HEK293 (cell line): ENCODE measurements around the gene NAV2.

ENCODE experiments used
- CTCF ChIA-PET: fragments of 350-600 bp; formaldehyde crosslinking; extraction: SDS; loops from one replicate; lab custom pipeline; 2021; ENCODE audit warnings: antibody characterized with exemption; lab: Yijun Ruan, JAX
- POLR2A ChIA-PET: fragments of 300-600 bp; formaldehyde crosslinking; extraction: SDS; loops from one replicate; lab custom pipeline; 2020; ENCODE audit warnings: antibody characterized with exemption, inconsistent platforms; lab: Yijun Ruan, JAX
- H3K27ac ChIP-seq: fragments of 200-500 bp; sonication (Bioruptor generic); 2 replicates; pipeline ENCODE4 v1.5.1; 2014; ENCODE audit warnings: low read depth, low read length, control low read depth, inconsistent platforms; ENCODE audit errors: extremely low read depth
- H3K36me3 ChIP-seq, 2 experiments: fragments of 200-500 bp in 1 of 2; sonication (Bioruptor generic) in 1 of 2; 1 replicate in 1 of 2; 2 replicates in 1 of 2; pipeline ENCODE4 v1.5.1; 2014 to 2017; ENCODE audit warnings: inconsistent platforms in 2 of 2, low read length in 2 of 2; ENCODE audit not compliant: control insufficient read depth in 2 of 2, insufficient read depth in 1 of 2
- H3K4me1 ChIP-seq: fragments of 200-500 bp; sonication (Bioruptor generic); 2 replicates; pipeline ENCODE4 v1.5.1; 2014; ENCODE audit warnings: mild to moderate bottlenecking, low read length, inconsistent platforms; ENCODE audit not compliant: control insufficient read depth, insufficient read depth
- H3K4me3 ChIP-seq: 2 replicates; pipeline ENCODE4 v1.5.1; 2011; ENCODE audit warnings: low read depth, mild to moderate bottlenecking, control low read depth, low read length, moderate library complexity
- H3K9me3 ChIP-seq: fragments of 200-500 bp; sonication (Bioruptor generic); 2 replicates; pipeline ENCODE4 v1.5.1; 2014; ENCODE audit warnings: low read depth, low read length, inconsistent platforms; ENCODE audit not compliant: control insufficient read depth, insufficient read depth
- GLI2 ChIP-seq: fragments of 450-650 bp; formaldehyde crosslinking; IDR thresholded peaks from 2 replicates; pipeline ENCODE4; 2017; ENCODE audit warnings: missing biosample characterization, missing genetic modification characterization, low read depth, borderline replicate concordance
- HOXD13 ChIP-seq: sonication (generic); formaldehyde crosslinking; IDR thresholded peaks from 2 replicates; pipeline ENCODE4 v1.8.0; 2022; ENCODE audit warnings: missing genetic modification reagents, borderline replicate concordance
- IKZF3 ChIP-seq: fragments of 450-650 bp; IDR thresholded peaks from 2 replicates; pipeline ENCODE4 v1.5.0; 2018; ENCODE audit warnings: missing biosample characterization, mild to moderate bottlenecking, missing genetic modification characterization, moderate library complexity
- PRDM4 ChIP-seq: fragments of 450-650 bp; formaldehyde crosslinking; IDR thresholded peaks from 2 replicates; pipeline ENCODE4 v1.5.1; 2017; ENCODE audit warnings: missing biosample characterization, missing genetic modification characterization
- ZBTB10 ChIP-seq: fragments of 450-650 bp; formaldehyde crosslinking; IDR thresholded peaks from 2 replicates; pipeline ENCODE4 v1.5.1; 2016; ENCODE audit warnings: missing biosample characterization, missing genetic modification characterization
- ZNF133 ChIP-seq: fragments of 450-650 bp; formaldehyde crosslinking; IDR thresholded peaks from 2 replicates; pipeline ENCODE4 v1.5.1; 2016; ENCODE audit warnings: missing biosample characterization, missing genetic modification characterization
- ZNF394 ChIP-seq: fragments of 450-650 bp; formaldehyde crosslinking; IDR thresholded peaks from 2 replicates; pipeline ENCODE4 v1.5.1; 2016; ENCODE audit warnings: missing biosample characterization, missing genetic modification characterization, mild to moderate bottlenecking, moderate library complexity, borderline replicate concordance
- ZNF518A ChIP-seq: fragments of 450-650 bp; formaldehyde crosslinking; conservative IDR thresholded peaks from 2 replicates; pipeline ENCODE4 v1.5.1; 2016; ENCODE audit warnings: low read depth, missing biosample characterization, missing genetic modification characterization
- ZNF585B ChIP-seq: fragments of 450-650 bp; formaldehyde crosslinking; IDR thresholded peaks from 2 replicates; pipeline ENCODE4 v1.5.1; 2016; ENCODE audit warnings: missing biosample characterization, missing genetic modification characterization
- ZNF792 ChIP-seq: fragments of 450-650 bp; formaldehyde crosslinking; IDR thresholded peaks from 2 replicates; pipeline ENCODE4 v1.5.1; 2016; ENCODE audit warnings: missing biosample characterization, missing genetic modification characterization
- ZNF837 ChIP-seq: fragments of 450-650 bp; formaldehyde crosslinking; IDR thresholded peaks from 2 replicates; pipeline ENCODE4 v1.5.1; 2016; ENCODE audit warnings: missing biosample characterization, missing genetic modification characterization
- ZSCAN16 ChIP-seq: fragments of 450-650 bp; formaldehyde crosslinking; IDR thresholded peaks from 2 replicates; pipeline ENCODE4 v1.5.1; 2016; ENCODE audit warnings: missing biosample characterization, missing genetic modification characterization
- ZXDB ChIP-seq: fragments of 450-650 bp; formaldehyde crosslinking; IDR thresholded peaks from 2 replicates; pipeline ENCODE4 v1.5.1; 2016; ENCODE audit warnings: missing biosample characterization, missing genetic modification characterization

Gene NAV2

GRCh38 chr11:19812096-19812495, 99.5 kb downstream of the NAV2 start:
- H3K36me3 ChIP-seq: no peaks in the 10 kb centered on the region
- no peak overlapping the region for H3K4me3 ChIP-seq
- H3K9me3 ChIP-seq: no peaks in the 10 kb centered on the region
- TF ChIP-seq PRDM4 (tag by site-specific recombination) (no peak), ZBTB10 (tag by site-specific recombination) (no peak), ZNF133 (tag by site-specific recombination) (no peak), ZNF837 (tag by site-specific recombination) (no peak), ZNF585B (tag by site-specific recombination) (no peak), ZNF792 (tag by site-specific recombination) (no peak), IKZF3 (tag by site-specific recombination) (no peak), ZXDB (tag by site-specific recombination) (no peak), HOXD13 (CRISPR knock-in tag) (no peak), ZSCAN16 (no peak), GLI2 (tag by site-specific recombination) (no peak), ZNF394 (no peak)
- ChIA-PET CTCF (interaction anchor here (0.6 to 2.8 kb wide), 3 partner anchors 90 to 203 kb away, joined by 3 to 17 read pairs (median 3); no protein-coding TSS in a partner anchor), POLR2A (no interaction called here)
- no peaks in the 10 kb centered on the region; the same call in 1 of the 2 replicates for H3K4me1 ChIP-seq
- no peak overlapping the region for H3K27ac ChIP-seq

GRCh38 chr11:19812710-19813109, 100.1 kb downstream of the NAV2 start:
- Histone ChIP-seq H3K36me3 (no peaks in the 10 kb centered on the region), H3K27ac (no peak overlapping the region), H3K9me3 (no peaks in the 10 kb centered on the region), H3K4me1 (no peaks in the 10 kb centered on the region; the same call in 1 of the 2 replicates), H3K4me3 (no peak overlapping the region)
- ChIA-PET POLR2A (no interaction called here), CTCF (interaction anchor here (0.6 to 2.8 kb wide), 3 partner anchors 70 to 204 kb away, joined by 3 to 17 read pairs (median 3); no protein-coding TSS in a partner anchor)
- TF ChIP-seq GLI2 (tag by site-specific recombination) (no peak), ZNF518A (tag by site-specific recombination) (0 out of 2 replicates have a peak, but pooled peaks have one; percentile 25)
- TF ChIP-seq, all 188 proteins: peak for 1
